H1 (cell line): Measurements from ENCODE around the gene TSPAN15.

Experiments
- CHD2 ChIP-seq: IDR thresholded peaks from 2 replicates; pipeline ENCODE4 v1.6.1; 2012; ENCODE audit warnings: low read length, improper control_type of control experiment
- HDAC2 ChIP-seq, 2 experiments: fragments of 300-600 bp in 1 of 2; sonication (generic) in 1 of 2; IDR thresholded peaks; 2 replicates each; pipeline ENCODE4 v1.6.1; 2011 to 2012; ENCODE audit warnings: low read depth in 2 of 2, low read length in 2 of 2, mild to moderate bottlenecking in 2 of 2, moderate library complexity in 2 of 2, borderline replicate concordance in 1 of 2, inconsistent platforms in 1 of 2
- JUND ChIP-seq: IDR thresholded peaks from 2 replicates; pipeline ENCODE4 v1.6.1; 2011; ENCODE audit warnings: mild to moderate bottlenecking, improper control_type of control experiment, low read length
- POLR2AphosphoS5 ChIP-seq: IDR thresholded peaks from 2 replicates; pipeline ENCODE4 v1.6.1; 2011; ENCODE audit warnings: low read depth, low read length
- RFX5 ChIP-seq: IDR thresholded peaks from 2 replicates; pipeline ENCODE4 v1.6.1; 2011; ENCODE audit warnings: low read depth, low read length, improper control_type of control experiment, borderline replicate concordance
- TF ChIP-seq, protein P1 (sequence below), 3 experiments: IDR thresholded peaks; 1 replicate in 2 of 3; 2 replicates in 1 of 3; pipeline versions ENCODE4 v1.5.1 to v1.6.1; 2011; ENCODE audit warnings: low read length in 3 of 3, mild to moderate bottlenecking in 3 of 3, inconsistent platforms in 2 of 3, low read depth in 1 of 3, moderate library complexity in 1 of 3; ENCODE audit not compliant: insufficient read depth in 1 of 3; ENCODE audit errors: control extremely low read depth in 1 of 3
- TF ChIP-seq, protein P2 (sequence below): IDR thresholded peaks from 2 replicates; pipeline ENCODE4 v1.6.1; 2012; ENCODE audit warnings: inconsistent platforms

DNA sequence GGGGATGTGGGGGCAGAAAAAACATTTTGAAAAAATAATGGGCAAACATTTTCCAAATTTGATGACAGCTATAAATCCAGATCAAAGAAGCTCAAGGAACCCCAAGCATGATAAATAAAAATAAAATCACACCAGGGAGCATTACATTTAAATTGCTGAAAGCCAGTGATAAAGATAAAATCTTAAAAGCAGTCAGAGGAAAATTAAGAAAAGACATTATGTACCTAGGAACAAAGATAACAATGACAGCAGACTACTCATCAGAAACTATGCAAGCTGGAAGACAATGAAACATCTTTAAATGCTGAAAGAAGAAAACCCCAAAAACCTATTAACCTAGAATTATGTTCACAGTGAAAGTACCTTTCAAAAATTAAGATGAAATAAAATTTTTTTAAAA, 98.7 kb downstream of the TSPAN15 start:
- no peak for TF ChIP-seq RFX5
- TF ChIP-seq, protein P1, sequence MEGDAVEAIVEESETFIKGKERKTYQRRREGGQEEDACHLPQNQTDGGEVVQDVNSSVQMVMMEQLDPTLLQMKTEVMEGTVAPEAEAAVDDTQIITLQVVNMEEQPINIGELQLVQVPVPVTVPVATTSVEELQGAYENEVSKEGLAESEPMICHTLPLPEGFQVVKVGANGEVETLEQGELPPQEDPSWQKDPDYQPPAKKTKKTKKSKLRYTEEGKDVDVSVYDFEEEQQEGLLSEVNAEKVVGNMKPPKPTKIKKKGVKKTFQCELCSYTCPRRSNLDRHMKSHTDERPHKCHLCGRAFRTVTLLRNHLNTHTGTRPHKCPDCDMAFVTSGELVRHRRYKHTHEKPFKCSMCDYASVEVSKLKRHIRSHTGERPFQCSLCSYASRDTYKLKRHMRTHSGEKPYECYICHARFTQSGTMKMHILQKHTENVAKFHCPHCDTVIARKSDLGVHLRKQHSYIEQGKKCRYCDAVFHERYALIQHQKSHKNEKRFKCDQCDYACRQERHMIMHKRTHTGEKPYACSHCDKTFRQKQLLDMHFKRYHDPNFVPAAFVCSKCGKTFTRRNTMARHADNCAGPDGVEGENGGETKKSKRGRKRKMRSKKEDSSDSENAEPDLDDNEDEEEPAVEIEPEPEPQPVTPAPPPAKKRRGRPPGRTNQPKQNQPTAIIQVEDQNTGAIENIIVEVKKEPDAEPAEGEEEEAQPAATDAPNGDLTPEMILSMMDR (IDR thresholded peaks at IDR 0.05; ENCODE audit: control extremely low read depth in 1 of 3, insufficient read depth in 1 of 3, low read depth in 1 of 3, low read length in 3 of 3) = no peak
- TF ChIP-seq POLR2AphosphoS5 = no peak
- TF ChIP-seq, protein P2, sequence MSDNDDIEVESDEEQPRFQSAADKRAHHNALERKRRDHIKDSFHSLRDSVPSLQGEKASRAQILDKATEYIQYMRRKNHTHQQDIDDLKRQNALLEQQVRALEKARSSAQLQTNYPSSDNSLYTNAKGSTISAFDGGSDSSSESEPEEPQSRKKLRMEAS = no peak
- no peak for TF ChIP-seq JUND
- TF ChIP-seq HDAC2 (IDR thresholded peaks at IDR 0.05; ENCODE audit: borderline replicate concordance in 1 of 2, low read depth in 2 of 2, low read length in 2 of 2) = no peak
- TF ChIP-seq CHD2 = no peak
